ENCODE measurements around the gene FAM219A. TPM values are rescaled to one million over a fixed set of nuclear protein-coding genes. Genes with fewer than 3 reads are reported as not detected.

Gene FAM219A
- total and polyA plus RNA-seq, 3 donors from 2014 or later, result 12.2 to 17.9 (median 12.6) TPM

DNA sequence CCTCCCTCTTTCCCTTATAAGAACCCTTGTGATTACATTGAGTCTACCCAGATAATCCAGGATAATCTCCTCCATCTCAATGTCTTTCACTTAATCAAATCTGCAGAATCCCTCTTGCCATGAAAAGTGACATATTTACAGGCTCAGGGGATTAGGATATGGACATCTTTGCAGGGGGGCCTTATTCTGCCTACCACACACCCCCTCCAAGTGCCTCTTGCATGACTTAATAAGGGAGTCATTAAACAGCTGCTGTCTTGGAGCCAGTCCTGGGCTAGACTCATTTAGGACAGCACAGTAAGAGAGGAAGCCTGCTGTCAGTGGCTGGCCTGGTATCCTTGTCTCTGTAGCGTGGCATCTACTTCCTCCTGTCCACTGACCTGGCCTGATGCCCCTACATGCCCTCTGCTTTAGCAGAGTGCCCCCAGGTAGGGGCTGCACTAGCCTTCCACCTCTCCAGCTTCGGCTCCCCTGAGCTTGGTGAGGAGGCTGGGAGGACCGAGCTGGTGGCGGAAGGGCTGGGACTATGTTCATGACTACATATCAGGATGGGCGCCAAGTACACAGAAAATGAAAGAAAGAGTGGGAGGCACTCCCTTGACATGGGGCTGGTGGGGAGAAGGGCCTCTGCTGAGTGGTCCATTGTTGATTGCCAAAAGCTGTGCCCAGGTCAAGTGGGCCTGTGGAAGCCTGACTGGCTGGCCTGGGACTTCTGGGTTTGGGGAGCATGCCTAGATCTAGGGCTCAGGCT, 47.2 kb upstream of the FAM219A start:
- 96 to 97% methylated on average over 5 of the region's 5 CpGs for WGBS, 2 donors
- TF ChIP-seq POLR2A (IDR thresholded peaks at IDR 0.05), result no peak
- TF ChIP-seq, protein P1, sequence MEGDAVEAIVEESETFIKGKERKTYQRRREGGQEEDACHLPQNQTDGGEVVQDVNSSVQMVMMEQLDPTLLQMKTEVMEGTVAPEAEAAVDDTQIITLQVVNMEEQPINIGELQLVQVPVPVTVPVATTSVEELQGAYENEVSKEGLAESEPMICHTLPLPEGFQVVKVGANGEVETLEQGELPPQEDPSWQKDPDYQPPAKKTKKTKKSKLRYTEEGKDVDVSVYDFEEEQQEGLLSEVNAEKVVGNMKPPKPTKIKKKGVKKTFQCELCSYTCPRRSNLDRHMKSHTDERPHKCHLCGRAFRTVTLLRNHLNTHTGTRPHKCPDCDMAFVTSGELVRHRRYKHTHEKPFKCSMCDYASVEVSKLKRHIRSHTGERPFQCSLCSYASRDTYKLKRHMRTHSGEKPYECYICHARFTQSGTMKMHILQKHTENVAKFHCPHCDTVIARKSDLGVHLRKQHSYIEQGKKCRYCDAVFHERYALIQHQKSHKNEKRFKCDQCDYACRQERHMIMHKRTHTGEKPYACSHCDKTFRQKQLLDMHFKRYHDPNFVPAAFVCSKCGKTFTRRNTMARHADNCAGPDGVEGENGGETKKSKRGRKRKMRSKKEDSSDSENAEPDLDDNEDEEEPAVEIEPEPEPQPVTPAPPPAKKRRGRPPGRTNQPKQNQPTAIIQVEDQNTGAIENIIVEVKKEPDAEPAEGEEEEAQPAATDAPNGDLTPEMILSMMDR (IDR thresholded peaks at IDR 0.05), result no peak
- H3K4me3 ChIP-seq, result no peak overlapping the region
- H3K4me1 ChIP-seq, result peaks cover 25% of the 10 kb centered on the region
- H3K9me3 ChIP-seq, result no peaks in the 10 kb centered on the region
- H3K27ac ChIP-seq, result no peak overlapping the region
- no peaks in the 10 kb centered on the region for H3K27me3 ChIP-seq
- intact Hi-C loops (cut with DNase I; ENCODE audit: low total_unique reads), result loop anchor here (10.0 kb wide), 1 partner anchor 101 kb away; no protein-coding TSS in a partner anchor
- no peaks in the 10 kb centered on the region for H3K36me3 ChIP-seq (ENCODE audit: low read depth, missing control alignments)
- no peak for DNase-seq

DNA sequence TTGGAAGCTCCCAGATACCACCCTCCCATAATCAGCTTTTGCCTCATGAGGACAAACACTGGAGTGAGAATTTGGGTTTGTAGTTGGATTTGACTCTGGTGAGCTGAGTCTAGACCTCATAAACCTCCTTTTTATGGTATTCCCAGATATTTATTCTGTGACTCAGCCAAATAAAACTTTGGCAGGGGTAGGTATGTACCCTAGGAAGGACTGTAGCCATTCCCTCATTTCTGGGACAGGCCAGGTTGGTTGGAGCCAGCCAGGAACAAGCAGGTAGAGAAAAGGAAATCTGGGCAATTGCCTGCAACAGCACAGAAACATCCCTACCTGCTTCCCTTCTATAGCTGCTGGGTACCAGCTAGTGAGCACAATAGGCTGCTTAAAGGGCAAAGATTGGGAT, 45.0 kb upstream of the FAM219A start:
- no peaks in the 10 kb centered on the region for H3K36me3 ChIP-seq (ENCODE audit: low read depth, missing control alignments)
- H3K27ac ChIP-seq, result no peak overlapping the region
- DNase-seq, result no peak
- H3K4me1 ChIP-seq, result peaks cover 25% of the 10 kb centered on the region
- no peak overlapping the region for H3K4me3 ChIP-seq
- intact Hi-C loops (cut with DNase I; ENCODE audit: low total_unique reads), result loop anchor here (10.0 kb wide), 1 partner anchor 99 kb away; no protein-coding TSS in a partner anchor
- TF ChIP-seq, protein P1 (IDR thresholded peaks at IDR 0.05), result no peak
- no peak for TF ChIP-seq POLR2A (IDR thresholded peaks at IDR 0.05)
- no peaks in the 10 kb centered on the region for H3K9me3 ChIP-seq
- no peaks in the 10 kb centered on the region for H3K27me3 ChIP-seq

- 61 to 69% methylated on average over 6 of the region's 6 CpGs for WGBS, 2 donors
- TF ChIP-seq, protein P1 (IDR thresholded peaks at IDR 0.05), result no peak
- no peak for TF ChIP-seq POLR2A (IDR thresholded peaks at IDR 0.05)
These were observed 44.5 kb upstream of the FAM219A start for GRCh38 chr9:34502891-34503290.

DNA sequence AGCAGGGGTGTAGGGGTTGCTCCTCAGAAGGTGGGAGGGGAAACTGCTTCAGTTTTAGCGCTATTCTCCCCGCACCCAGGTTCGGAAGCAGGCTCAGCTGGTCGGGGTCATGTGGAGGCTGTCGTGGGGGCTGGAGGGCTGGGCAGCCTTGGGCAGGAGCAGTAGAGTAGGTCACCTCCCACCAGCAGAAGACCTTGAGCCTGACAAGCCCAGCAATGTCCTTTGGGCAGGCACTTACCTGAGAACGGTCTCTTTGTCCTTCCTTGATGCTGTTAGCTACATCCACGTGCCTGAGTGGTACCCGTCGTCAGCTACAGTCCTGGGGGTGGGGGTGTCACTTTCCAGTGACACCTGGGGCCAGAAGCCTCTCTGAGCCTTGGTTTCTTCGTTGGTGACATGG, 44.1 kb upstream of the FAM219A start:
- Histone ChIP-seq H3K9me3 (no peaks in the 10 kb centered on the region), H3K27me3 (no peaks in the 10 kb centered on the region), H3K4me1 (peaks cover 25% of the 10 kb centered on the region), H3K36me3 (ENCODE audit: low read depth, missing control alignments) (no peaks in the 10 kb centered on the region), H3K27ac (no peak overlapping the region), H3K4me3 (no peak overlapping the region)
- peak; percentile 64 for DNase-seq
- WGBS, 2 donors, result 54 to 62% methylated on average over 10 of the region's 10 CpGs
- TF ChIP-seq POLR2A (IDR thresholded peaks at IDR 0.05), result no peak
- TF ChIP-seq, protein P1 (IDR thresholded peaks at IDR 0.05), result no peak
- intact Hi-C loops (cut with DNase I; ENCODE audit: low total_unique reads), result loop anchor here (10.0 kb wide), 1 partner anchor 98 kb away; no protein-coding TSS in a partner anchor

More at GRCh38 chr9:34502891-34503290, 44.5 kb upstream of the FAM219A start:
- intact Hi-C loops (cut with DNase I; ENCODE audit: low total_unique reads), result loop anchor here (10.0 kb wide), 1 partner anchor 98 kb away; no protein-coding TSS in a partner anchor
- Histone ChIP-seq H3K4me3 (no peak overlapping the region), H3K9me3 (no peaks in the 10 kb centered on the region), H3K4me1 (peaks cover 25% of the 10 kb centered on the region), H3K27me3 (no peaks in the 10 kb centered on the region), H3K27ac (no peak overlapping the region), H3K36me3 (ENCODE audit: low read depth, missing control alignments) (no peaks in the 10 kb centered on the region)
- DNase-seq, result no peak

All from testis (tissue), 3 donors.